Astrocyte (in vitro differentiated cells and primary cell): ENCODE measurements around the gene KRT4. TPM values are rescaled to one million over a fixed set of nuclear protein-coding genes. Genes with fewer than 3 reads are reported as not detected.

Experiments
- DNase-seq: peaks from one replicate; pipeline ENCODE4 v3.0.0-alpha.2; 2010; ENCODE audit warnings: low read depth
- FAIRE-seq: peaks from 2 replicates; lab custom pipeline; 2011; peaks lifted over from hg19 to GRCh38; lab: Jason Lieb, UNC
- H2AFZ ChIP-seq: 2 replicates; pipeline ENCODE4 v1.6.0; 2012; ENCODE audit warnings: low read depth, low read length, inconsistent platforms
- H3K27ac ChIP-seq: 2 replicates; pipeline ENCODE4 v1.5.1; 2011; ENCODE audit warnings: low read depth, low read length, inconsistent platforms
- H3K27me3 ChIP-seq: 2 replicates; pipeline ENCODE4 v1.6.0; 2011; ENCODE audit warnings: low read length, inconsistent platforms; ENCODE audit not compliant: insufficient read depth
- H3K36me3 ChIP-seq: 2 replicates; pipeline ENCODE4 v1.5.1; 2011; ENCODE audit warnings: low read length, inconsistent platforms; ENCODE audit not compliant: insufficient read depth
- H3K4me1 ChIP-seq: 2 replicates; pipeline ENCODE4 v1.5.1; 2011; ENCODE audit warnings: low read length, inconsistent platforms; ENCODE audit not compliant: insufficient read depth
- H3K4me2 ChIP-seq: 2 replicates; pipeline ENCODE4 v1.6.0; 2012; ENCODE audit warnings: low read length, inconsistent platforms
- H3K4me3 ChIP-seq: 2 replicates; pipeline ENCODE4 v1.5.1; 2011; ENCODE audit warnings: low read depth, mild to moderate bottlenecking, low read length, inconsistent platforms; ENCODE audit not compliant: insufficient read depth
- H3K79me2 ChIP-seq: 2 replicates; pipeline ENCODE4 v1.6.0; 2012; ENCODE audit warnings: mild to moderate bottlenecking, low read length, inconsistent platforms; ENCODE audit not compliant: insufficient read depth
- H3K9ac ChIP-seq: 2 replicates; pipeline ENCODE4 v1.6.0; 2012; ENCODE audit warnings: mild to moderate bottlenecking, low read length, inconsistent platforms
- H3K9me3 ChIP-seq: 2 replicates; pipeline ENCODE4 v1.5.1; 2012; ENCODE audit warnings: low read depth, mild to moderate bottlenecking, low read length, inconsistent platforms; ENCODE audit not compliant: insufficient read depth
- H4K20me1 ChIP-seq: 2 replicates; pipeline ENCODE4 v1.6.0; 2012; ENCODE audit warnings: low read length, inconsistent platforms; ENCODE audit not compliant: insufficient read depth
- H3K27ac Mint-ChIP-seq: one replicate; pipeline ENCODE4 v1.8.0; 2021; ENCODE audit warnings: mild to moderate bottlenecking, mixed read lengths; ENCODE audit not compliant: unreplicated experiment
- H3K27me3 Mint-ChIP-seq: one replicate; pipeline ENCODE4 v1.8.0; 2021; ENCODE audit warnings: low read depth, mixed read lengths; ENCODE audit not compliant: unreplicated experiment
- H3K36me3 Mint-ChIP-seq: one replicate; pipeline ENCODE4 v1.8.0; 2021; ENCODE audit warnings: low read depth, mixed read lengths; ENCODE audit not compliant: unreplicated experiment
- H3K4me1 Mint-ChIP-seq: one replicate; pipeline ENCODE4 v1.8.0; 2021; ENCODE audit warnings: low read depth, mixed read lengths; ENCODE audit not compliant: unreplicated experiment
- H3K4me3 Mint-ChIP-seq: one replicate; pipeline ENCODE4 v1.8.0; 2021; ENCODE audit warnings: mild to moderate bottlenecking, moderate library complexity, mixed read lengths; ENCODE audit not compliant: unreplicated experiment
- H3K9me3 Mint-ChIP-seq: one replicate; pipeline ENCODE4 v1.8.0; 2021; ENCODE audit warnings: mild to moderate bottlenecking, mixed read lengths; ENCODE audit not compliant: unreplicated experiment
- EZH2 ChIP-seq: IDR thresholded peaks from 2 replicates; pipeline ENCODE4 v1.6.1; 2012; ENCODE audit warnings: mild to moderate bottlenecking, low read length, inconsistent platforms; ENCODE audit not compliant: insufficient read depth
- total RNA-seq: library from RNA; stranded (reverse); gene quantifications from 2 replicates; pipeline ENCODE4 v1.2.1, GENCODE V29; 2021
- TF ChIP-seq, protein P1 (sequence below): IDR thresholded peaks from 2 replicates; pipeline ENCODE4 v1.5.1; 2011; ENCODE audit warnings: low read depth, mild to moderate bottlenecking, inconsistent platforms, low read length, moderate library complexity; ENCODE audit not compliant: insufficient read depth

Gene KRT4
- total RNA-seq, 1 donor from 2014 or later, result not detected

- Mint-ChIP-seq H3K4me1 (peaks cover 17% of the 10 kb centered on the region), H3K27me3 (peaks cover 60% of the 10 kb centered on the region), H3K9me3 (peaks cover 3% of the 10 kb centered on the region), H3K4me3 (no peak overlapping the region), H3K36me3 (peaks cover 4% of the 10 kb centered on the region), H3K27ac (no peak overlapping the region)
- Histone ChIP-seq H3K27me3 (peaks cover 4% of the 10 kb centered on the region), H3K27ac (no peak overlapping the region), H3K9ac (no peak overlapping the region), H3K36me3 (no peaks in the 10 kb centered on the region), H3K9me3 (no peaks in the 10 kb centered on the region), H3K4me2 (no peak overlapping the region), H4K20me1 (no peaks in the 10 kb centered on the region), H3K79me2 (no peaks in the 10 kb centered on the region), H3K4me1 (peaks cover 8% of the 10 kb centered on the region), H3K4me3 (no peak overlapping the region), H2AFZ (no peak overlapping the region)
- DNase-seq, result no peak
- no peak for FAIRE-seq
- no peak for TF ChIP-seq EZH2
- TF ChIP-seq, protein P1, sequence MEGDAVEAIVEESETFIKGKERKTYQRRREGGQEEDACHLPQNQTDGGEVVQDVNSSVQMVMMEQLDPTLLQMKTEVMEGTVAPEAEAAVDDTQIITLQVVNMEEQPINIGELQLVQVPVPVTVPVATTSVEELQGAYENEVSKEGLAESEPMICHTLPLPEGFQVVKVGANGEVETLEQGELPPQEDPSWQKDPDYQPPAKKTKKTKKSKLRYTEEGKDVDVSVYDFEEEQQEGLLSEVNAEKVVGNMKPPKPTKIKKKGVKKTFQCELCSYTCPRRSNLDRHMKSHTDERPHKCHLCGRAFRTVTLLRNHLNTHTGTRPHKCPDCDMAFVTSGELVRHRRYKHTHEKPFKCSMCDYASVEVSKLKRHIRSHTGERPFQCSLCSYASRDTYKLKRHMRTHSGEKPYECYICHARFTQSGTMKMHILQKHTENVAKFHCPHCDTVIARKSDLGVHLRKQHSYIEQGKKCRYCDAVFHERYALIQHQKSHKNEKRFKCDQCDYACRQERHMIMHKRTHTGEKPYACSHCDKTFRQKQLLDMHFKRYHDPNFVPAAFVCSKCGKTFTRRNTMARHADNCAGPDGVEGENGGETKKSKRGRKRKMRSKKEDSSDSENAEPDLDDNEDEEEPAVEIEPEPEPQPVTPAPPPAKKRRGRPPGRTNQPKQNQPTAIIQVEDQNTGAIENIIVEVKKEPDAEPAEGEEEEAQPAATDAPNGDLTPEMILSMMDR, result no peak
Observed at GRCh38 chr12:52822771-52823510, 9.0 kb upstream of the KRT4 start.

GRCh38 chr12:52821826-52822660, 8.1 kb upstream of the KRT4 start:
- H3K79me2 ChIP-seq, result no peaks in the 10 kb centered on the region
- Mint-ChIP-seq H3K4me3 (no peak overlapping the region), H3K36me3 (peaks cover 4% of the 10 kb centered on the region), H3K27me3 (peaks cover 67% of the 10 kb centered on the region), H3K27ac (no peak overlapping the region), H3K9me3 (peaks cover 3% of the 10 kb centered on the region), H3K4me1 (peaks cover 8% of the 10 kb centered on the region)
- H3K4me1 ChIP-seq, result peaks cover 6% of the 10 kb centered on the region
- DNase-seq (no peak), FAIRE-seq (no peak)
- no peak overlapping the region for H3K4me2 ChIP-seq
- TF ChIP-seq, protein P1, result no peak
- no peak for TF ChIP-seq EZH2
- no peak overlapping the region for H3K4me3 ChIP-seq
- H3K36me3 ChIP-seq, result no peaks in the 10 kb centered on the region
- no peak overlapping the region for H3K27ac ChIP-seq
- no peak overlapping the region for H3K9ac ChIP-seq
- no peaks in the 10 kb centered on the region for H4K20me1 ChIP-seq
- H2AFZ ChIP-seq, result no peak overlapping the region
- H3K9me3 ChIP-seq, result no peaks in the 10 kb centered on the region
- peaks cover 4% of the 10 kb centered on the region for H3K27me3 ChIP-seq
